ENCODE results near the gene CD2BP2. TPM values are rescaled to one million over a fixed set of nuclear protein-coding genes. Genes with fewer than 3 reads are reported as not detected.

CD2BP2 gene
- total and polyA plus RNA-seq, 2 of the 13 experiments (the other 11 are each of a cell fraction or from before 2014, with no cell fraction given): 24.9 to 54.6 TPM

DNA sequence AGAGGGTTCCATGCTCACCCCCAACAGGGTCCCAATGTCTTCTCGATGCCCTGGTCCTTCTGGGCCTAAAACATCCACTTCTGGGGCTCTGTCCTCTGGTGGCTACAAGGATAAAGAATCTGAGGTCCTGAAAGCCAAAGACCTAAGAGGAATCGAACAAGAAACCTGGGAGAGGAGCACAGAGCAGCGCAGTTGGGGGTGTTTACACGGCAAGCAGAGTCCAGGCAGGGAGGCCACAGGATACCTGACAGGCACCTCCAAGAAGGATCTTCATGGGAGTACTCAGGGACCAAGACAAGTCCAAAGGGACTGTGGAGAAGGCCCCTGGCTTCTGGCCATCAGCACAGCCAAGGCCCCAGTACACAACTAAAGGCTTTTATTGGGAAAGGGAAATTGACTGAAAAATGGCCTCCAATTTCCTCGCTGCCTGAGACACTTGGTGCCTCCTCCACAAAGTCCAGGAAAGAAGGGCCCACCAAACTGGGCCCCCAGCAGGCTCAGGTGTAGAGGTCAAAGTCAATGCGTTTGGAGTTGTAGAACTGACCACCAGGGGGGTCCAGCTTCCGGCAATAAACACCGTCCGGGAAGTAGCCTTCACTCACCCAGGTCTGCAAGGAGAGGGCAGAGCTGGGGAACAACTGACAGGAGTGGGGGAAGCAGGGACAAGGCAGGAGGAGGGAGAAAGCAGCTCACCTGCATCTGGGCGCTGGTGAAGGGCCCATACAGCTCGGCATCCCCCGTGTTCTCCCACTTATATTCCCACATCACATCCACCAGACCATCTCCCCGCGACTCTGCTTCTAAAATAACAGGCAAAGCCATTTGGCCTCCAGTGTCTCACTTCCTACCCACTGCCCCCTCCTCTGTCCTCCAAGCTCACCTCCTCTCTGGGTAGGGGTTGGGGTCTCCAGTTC lies 2.4 kb downstream of the CD2BP2 start (continued):
- TF ChIP-seq RBM39 (IDR thresholded peaks at IDR 0.05; ENCODE audit: low read depth, low read length, poor library complexity, severe bottlenecking): no peak
- TF ChIP-seq CHD2 (IDR thresholded peaks at IDR 0.05; ENCODE audit: low read depth, low read length): no peak
- TF ChIP-seq MAFG (CRISPR knock-in tag; IDR thresholded peaks at IDR 0.05): no peak
- no peak for TF ChIP-seq SMARCC2 (IDR thresholded peaks at IDR 0.05)
- TF ChIP-seq ARNT2 (CRISPR knock-in tag; IDR thresholded peaks at IDR 0.05; ENCODE audit: low read depth): no peak
- no peak for TF ChIP-seq MBD4 (IDR thresholded peaks at IDR 0.05; ENCODE audit: borderline replicate concordance, low read length)
- no peak for TF ChIP-seq NPAS2 (CRISPR knock-in tag; IDR thresholded peaks at IDR 0.05; ENCODE audit: borderline replicate concordance)
- TF ChIP-seq, protein P1, sequence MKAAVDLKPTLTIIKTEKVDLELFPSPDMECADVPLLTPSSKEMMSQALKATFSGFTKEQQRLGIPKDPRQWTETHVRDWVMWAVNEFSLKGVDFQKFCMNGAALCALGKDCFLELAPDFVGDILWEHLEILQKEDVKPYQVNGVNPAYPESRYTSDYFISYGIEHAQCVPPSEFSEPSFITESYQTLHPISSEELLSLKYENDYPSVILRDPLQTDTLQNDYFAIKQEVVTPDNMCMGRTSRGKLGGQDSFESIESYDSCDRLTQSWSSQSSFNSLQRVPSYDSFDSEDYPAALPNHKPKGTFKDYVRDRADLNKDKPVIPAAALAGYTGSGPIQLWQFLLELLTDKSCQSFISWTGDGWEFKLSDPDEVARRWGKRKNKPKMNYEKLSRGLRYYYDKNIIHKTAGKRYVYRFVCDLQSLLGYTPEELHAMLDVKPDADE (CRISPR knock-in tag; IDR thresholded peaks at IDR 0.05): no peak
- TF ChIP-seq, protein P2, sequence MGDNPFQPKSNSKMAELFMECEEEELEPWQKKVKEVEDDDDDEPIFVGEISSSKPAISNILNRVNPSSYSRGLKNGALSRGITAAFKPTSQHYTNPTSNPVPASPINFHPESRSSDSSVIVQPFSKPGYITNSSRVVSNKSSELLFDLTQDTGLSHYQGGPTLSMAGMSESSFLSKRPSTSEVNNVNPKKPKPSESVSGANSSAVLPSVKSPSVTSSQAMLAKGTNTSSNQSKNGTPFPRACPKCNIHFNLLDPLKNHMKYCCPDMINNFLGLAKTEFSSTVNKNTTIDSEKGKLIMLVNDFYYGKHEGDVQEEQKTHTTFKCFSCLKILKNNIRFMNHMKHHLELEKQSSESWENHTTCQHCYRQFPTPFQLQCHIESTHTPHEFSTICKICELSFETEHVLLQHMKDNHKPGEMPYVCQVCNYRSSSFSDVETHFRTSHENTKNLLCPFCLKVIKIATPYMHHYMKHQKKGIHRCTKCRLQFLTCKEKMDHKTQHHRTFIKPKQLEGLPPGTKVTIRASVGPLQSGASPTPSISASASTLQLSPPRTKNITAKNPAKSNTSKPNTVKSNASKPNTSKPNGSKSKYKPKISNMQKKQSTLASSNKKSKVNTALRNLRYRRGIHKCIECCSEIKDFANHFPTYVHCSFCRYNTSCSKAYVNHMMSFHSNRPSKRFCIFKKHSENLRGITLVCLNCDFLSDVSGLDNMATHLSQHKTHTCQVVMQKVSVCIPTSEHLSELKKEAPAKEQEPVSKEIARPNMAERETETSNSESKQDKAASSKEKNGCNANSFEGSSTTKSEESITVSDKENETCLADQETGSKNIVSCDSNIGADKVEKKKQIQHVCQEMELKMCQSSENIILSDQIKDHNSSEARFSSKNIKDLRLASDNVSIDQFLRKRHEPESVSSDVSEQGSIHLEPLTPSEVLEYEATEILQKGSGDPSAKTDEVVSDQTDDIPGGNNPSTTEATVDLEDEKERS (CRISPR knock-in tag; IDR thresholded peaks at IDR 0.05): no peak
- TF ChIP-seq, protein P3, sequence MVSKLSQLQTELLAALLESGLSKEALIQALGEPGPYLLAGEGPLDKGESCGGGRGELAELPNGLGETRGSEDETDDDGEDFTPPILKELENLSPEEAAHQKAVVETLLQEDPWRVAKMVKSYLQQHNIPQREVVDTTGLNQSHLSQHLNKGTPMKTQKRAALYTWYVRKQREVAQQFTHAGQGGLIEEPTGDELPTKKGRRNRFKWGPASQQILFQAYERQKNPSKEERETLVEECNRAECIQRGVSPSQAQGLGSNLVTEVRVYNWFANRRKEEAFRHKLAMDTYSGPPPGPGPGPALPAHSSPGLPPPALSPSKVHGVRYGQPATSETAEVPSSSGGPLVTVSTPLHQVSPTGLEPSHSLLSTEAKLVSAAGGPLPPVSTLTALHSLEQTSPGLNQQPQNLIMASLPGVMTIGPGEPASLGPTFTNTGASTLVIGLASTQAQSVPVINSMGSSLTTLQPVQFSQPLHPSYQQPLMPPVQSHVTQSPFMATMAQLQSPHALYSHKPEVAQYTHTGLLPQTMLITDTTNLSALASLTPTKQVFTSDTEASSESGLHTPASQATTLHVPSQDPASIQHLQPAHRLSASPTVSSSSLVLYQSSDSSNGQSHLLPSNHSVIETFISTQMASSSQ (IDR thresholded peaks at IDR 0.05; ENCODE audit: low read depth): no peak
- TF ChIP-seq, protein P3 (CRISPR knock-in tag; IDR thresholded peaks at IDR 0.05; ENCODE audit: borderline replicate concordance): no peak
- no peak for TF ChIP-seq NFKB2 (CRISPR knock-in tag; IDR thresholded peaks at IDR 0.05; ENCODE audit: borderline replicate concordance)
- TF ChIP-seq ZC3H4 (CRISPR knock-in tag; IDR thresholded peaks at IDR 0.05; ENCODE audit: borderline replicate concordance): no peak
- TF ChIP-seq TCF7L2 (IDR thresholded peaks at IDR 0.05; ENCODE audit: low read depth, low read length): no peak
- TF ChIP-seq TOE1 (CRISPR knock-in tag; IDR thresholded peaks at IDR 0.05): no peak
- TF ChIP-seq, protein P4, sequence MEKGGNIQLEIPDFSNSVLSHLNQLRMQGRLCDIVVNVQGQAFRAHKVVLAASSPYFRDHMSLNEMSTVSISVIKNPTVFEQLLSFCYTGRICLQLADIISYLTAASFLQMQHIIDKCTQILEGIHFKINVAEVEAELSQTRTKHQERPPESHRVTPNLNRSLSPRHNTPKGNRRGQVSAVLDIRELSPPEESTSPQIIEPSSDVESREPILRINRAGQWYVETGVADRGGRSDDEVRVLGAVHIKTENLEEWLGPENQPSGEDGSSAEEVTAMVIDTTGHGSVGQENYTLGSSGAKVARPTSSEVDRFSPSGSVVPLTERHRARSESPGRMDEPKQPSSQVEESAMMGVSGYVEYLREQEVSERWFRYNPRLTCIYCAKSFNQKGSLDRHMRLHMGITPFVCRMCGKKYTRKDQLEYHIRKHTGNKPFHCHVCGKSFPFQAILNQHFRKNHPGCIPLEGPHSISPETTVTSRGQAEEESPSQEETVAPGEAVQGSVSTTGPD (CRISPR knock-in tag; IDR thresholded peaks at IDR 0.05): no peak
- TF ChIP-seq, protein P5, sequence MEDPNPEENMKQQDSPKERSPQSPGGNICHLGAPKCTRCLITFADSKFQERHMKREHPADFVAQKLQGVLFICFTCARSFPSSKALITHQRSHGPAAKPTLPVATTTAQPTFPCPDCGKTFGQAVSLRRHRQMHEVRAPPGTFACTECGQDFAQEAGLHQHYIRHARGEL (CRISPR knock-in tag; IDR thresholded peaks at IDR 0.05): no peak
- TF ChIP-seq MYNN (CRISPR knock-in tag; IDR thresholded peaks at IDR 0.05; ENCODE audit: low read depth): no peak
- TF ChIP-seq ZNF383 (CRISPR knock-in tag; IDR thresholded peaks at IDR 0.05; ENCODE audit: borderline replicate concordance): no peak
